Sigmoid colon (tissue), 4 donors: Measurements from ENCODE around the gene CCDC136.

ENCODE experiments used
- CTCF ChIP-seq, 4 experiments: fragments of 450-650 bp in 3 of 4; fragments of 200-600 bp in 1 of 4; IDR thresholded peaks; one replicate each; pipeline ENCODE4 v1.5.1; 2016 to 2019; ENCODE audit warnings: antibody characterized with exemption in 4 of 4, mild to moderate bottlenecking in 3 of 4, moderate library complexity in 2 of 4
- POLR2A ChIP-seq, 2 donors: fragments of 450-650 bp; IDR thresholded peaks; one replicate each; pipeline ENCODE4 v1.6.1; 2016; ENCODE audit warnings: antibody characterized with exemption in 2 of 2, mild to moderate bottlenecking in 2 of 2, moderate library complexity in 2 of 2
- POLR2AphosphoS5 ChIP-seq, 4 donors: sonication (generic); formaldehyde crosslinking; IDR thresholded peaks; one replicate each; pipeline ENCODE4 v1.6.1; 2017; ENCODE audit warnings: antibody characterized with exemption in 4 of 4

GRCh38 chr7:128814499-128814898 is 22.7 kb downstream of the CCDC136 start:
- TF ChIP-seq POLR2A (IDR thresholded peaks at IDR 0.05) (no peak), CTCF (IDR thresholded peaks at IDR 0.05) (no peak), POLR2AphosphoS5 (IDR thresholded peaks at IDR 0.05) (no peak)
